Cerebellar cortex (tissue), 1 donor: ENCODE data around the gene MME.
A peak's percentile ranks its signal among the peaks of the same experiment; 100 is the strongest.

ENCODE experiments used
- DNase-seq: peaks from one replicate; pipeline ENCODE4 v3.0.0-alpha.2; 2015; ENCODE audit warnings: low spot score

Gene MME

GRCh38 chr3:155079746-155080487 lies at the start of gene MME:
TSS of gene MME (plus strand) at chr3:155080319. CDS start at chr3:155084168, 3,849 bp downstream.
- peak; percentile 75 for DNase-seq

- DNase-seq, result no peak
Observed at GRCh38 chr3:155031186-155031585, 48.9 kb upstream of the MME start.

- DNase-seq, result peak; percentile 80
Observed at GRCh38 chr3:155032918-155033317, 47.2 kb upstream of the MME start.

DNA sequence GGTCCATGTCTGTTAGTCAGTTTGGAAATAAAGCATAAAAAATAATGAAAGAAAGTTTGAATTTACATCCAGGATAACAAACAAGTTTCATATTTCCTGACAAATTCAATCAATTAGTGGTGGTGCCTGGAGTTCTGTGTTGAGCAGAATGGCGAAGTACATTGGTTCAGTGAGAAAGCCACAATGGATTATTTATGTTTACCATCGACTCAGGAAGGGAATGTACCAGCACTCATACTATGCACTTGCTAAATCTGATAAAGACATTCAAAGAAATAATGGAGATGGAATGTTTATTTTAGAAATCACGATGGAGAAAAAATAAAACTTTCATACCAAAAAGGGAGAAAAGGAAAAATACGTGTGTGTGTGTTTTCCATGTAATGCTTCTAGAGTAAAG lies 45.3 kb upstream of the MME start:
- no peak for DNase-seq

DNA sequence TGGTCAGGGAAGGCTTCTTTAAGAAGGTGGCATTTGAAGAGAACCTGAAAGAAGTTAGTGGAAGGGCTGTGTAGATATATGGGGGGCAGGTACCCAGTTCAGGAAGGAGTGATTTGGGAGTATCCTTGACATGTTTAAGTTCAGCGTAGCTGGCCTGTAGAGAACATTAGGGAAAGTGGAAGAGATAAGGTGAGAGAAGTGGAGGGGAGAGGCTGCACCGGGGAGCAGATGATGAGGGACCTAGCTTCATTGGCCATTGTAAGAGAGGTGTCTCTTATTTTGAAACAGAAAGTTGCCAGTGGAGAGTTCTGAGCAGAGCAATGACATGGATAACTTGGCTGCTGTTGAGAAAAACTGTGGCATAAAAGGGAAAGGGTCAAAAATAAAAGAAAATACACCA lies 44.6 kb upstream of the MME start:
- peak; percentile 34 for DNase-seq

DNA sequence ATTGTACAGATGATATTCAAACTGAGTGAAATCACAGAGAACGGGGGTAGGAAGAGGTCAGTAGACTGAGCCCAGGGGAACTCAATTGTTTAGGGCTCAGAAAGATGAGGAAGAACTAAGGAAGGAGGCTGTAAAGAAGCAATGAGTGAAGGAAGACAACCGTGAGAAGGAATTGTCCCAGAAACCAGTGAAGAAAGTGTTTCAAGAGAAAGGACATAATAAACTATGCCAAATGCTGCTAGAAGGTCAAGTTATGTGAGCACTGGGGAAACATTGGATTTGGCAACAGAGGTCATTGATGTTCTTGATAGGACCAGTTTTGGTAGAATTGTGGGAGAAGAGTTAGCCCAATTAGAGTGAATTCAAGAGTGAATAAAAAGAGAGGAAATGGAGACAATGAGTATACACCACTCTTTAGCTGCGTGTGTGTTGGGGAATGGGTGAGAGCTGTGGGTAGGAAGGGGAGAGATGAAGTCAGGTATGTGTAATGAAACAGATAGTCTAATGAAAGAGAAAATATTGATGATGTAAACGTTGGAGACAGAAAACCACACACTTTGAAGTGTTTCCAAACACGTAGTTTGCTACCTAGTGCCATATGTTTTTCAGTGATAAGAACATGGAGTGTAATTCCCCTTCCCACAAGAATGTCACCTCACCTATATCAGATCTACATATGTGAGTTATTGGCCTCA lies 42.5 kb upstream of the MME start:
- no peak for DNase-seq

DNA sequence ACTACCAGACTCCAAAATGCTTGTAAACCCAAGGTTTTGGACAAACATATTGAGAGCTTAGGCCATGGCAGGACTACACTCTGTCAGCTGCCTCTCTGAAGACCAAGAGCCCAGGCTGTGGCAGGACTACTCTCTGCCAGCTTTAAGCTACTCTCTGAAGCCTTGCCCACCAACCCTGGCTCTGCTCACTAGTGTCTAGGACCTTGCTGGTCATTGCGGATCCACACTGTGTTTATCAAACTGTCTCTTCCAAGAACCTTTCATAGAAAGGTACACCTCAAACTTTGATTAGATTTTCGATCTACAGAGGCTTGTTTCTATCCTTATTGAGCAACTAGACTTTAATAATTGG lies 41.9 kb upstream of the MME start:
- no peak for DNase-seq

- no peak for DNase-seq
Observed at GRCh38 chr3:155046935-155047334, 33.2 kb upstream of the MME start.

- no peak for DNase-seq
Observed at GRCh38 chr3:155047672-155048071, 32.4 kb upstream of the MME start.

- DNase-seq, result no peak
Observed at GRCh38 chr3:155049959-155050358, 30.2 kb upstream of the MME start.

DNA sequence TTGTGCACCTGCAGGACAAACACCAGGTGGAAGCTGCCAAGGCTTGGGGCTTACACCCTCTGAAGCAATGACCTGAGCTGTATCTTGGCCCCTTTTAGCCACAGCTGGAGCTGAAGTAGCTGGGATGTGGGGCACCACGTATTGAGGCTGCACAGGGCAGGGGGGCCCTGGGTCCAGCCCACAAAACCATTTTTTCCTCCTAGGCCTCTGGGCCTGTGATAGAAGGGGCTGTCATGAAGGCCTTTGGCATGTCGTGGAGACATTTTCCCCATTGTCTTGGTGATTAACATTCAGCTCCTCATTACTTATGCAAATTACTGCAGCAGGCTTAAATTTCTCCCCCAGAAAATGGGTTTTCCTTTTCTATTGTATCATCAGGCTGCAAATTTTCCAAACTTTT lies 27.6 kb upstream of the MME start:
- no peak for DNase-seq

DNA sequence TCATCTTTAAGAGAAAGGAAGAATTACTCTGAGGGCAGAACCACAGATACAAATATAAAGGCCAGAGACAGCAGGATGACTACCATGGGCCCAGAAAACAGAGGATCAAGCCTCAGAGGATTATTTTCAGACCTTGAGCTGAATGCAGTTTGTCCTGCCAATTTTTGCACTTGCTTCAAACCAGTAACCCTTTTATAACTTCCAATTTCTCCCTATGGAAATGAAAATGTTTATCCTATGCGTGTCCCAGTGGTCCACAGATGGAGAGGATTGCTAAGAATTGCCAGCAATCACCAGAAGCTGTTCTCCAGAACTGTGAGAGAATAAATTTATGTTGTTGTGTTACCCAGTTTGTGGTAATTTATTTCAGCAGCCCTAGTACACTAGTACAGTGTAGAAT lies 26.4 kb upstream of the MME start:
- no peak for DNase-seq

GRCh38 chr3:155064920-155065319 lies 15.2 kb upstream of the MME start:
- peak; percentile 62 for DNase-seq

GRCh38 chr3:155065537-155065936 lies 14.6 kb upstream of the MME start:
- peak; percentile 72 for DNase-seq

GRCh38 chr3:155069729-155070128 lies 10.4 kb upstream of the MME start:
- peak; percentile 92 for DNase-seq

DNA sequence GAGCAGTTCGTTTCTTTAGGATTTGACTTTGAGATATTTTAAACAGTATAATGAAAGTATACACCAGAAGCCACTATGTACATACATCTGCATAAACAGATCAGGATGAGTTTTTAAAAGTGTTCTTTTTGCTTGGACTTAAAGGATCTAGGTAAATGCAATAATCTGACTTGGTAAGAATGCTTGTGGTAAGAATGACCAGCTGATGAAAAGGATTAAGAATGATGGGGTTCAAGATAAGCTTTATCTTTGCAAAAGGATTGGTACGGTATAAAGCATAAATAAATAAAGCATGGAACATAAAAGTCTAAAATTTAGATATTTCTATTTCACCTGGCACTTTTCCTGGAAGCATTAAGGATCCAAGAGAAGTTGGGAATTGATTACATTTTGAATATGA lies 9.8 kb upstream of the MME start:
- DNase-seq, result no peak

GRCh38 chr3:155070932-155071387 lies 9.2 kb upstream of the MME start:
- peak; percentile 89 for DNase-seq

- no peak for DNase-seq
Observed at GRCh38 chr3:155075200-155075599, 4.9 kb upstream of the MME start.

DNA sequence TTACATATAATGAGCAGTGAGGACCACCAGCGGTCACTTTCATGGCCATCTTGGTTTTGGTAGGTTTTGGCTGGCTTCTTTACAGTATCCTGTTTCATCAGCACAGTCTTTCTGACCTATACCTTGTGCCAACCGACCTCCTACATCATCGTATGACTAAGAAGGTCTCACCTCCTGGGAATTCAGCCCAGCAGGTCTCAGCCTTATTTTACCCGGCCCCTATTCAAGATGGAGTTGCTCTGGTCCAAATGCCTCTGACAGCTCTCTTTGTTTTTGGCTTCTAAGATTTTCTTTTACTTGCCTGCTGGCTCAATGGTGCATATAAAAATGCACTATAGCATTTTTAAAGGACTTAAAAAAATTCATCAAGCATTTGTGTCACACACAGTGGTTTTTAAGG lies 3.2 kb upstream of the MME start:
- no peak for DNase-seq

DNA sequence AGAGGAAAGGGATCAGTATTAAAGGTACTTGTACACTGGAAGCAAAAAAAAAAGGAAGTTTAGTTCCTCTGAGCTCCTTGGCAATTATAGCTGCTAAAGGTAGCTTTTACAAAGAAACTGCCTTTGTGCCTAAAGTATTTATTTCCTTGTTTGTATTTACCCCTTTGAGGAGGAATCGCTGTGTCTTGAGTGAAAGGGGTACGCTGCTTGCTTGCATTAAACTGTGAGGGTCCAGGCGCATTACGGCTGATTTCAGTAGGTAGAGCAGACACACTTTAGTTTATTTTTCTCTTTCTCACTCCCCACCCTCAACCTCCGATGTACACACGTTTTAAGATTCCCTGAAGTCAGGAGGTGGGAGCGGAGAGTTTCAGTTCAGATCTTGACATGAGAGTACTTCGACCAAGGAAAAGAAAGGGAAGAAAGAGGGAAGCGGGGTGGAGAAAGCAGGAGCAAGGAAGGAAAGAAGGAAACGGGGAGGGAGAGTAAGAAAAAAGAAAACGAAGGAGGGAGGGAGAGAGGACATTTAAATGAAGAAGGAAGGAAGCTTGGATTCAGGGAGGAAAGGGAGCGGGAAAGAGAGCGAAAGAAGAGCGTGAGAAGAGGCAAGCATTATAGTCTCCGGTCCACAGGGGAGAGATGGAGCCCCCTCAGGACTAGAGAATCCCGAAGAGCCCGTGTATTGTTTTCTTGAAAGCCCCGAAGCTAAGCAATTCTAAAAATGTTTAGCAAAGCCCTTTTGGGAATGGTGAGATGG lies 1.2 kb upstream of the MME start:
- DNase-seq, result peak; percentile 66

- no peak for DNase-seq
Observed at GRCh38 chr3:155079468-155079745, 712 bp upstream of the MME start.

- DNase-seq, result no peak
Observed at GRCh38 chr3:155080692-155081091, 573 bp downstream of the MME start.

DNA sequence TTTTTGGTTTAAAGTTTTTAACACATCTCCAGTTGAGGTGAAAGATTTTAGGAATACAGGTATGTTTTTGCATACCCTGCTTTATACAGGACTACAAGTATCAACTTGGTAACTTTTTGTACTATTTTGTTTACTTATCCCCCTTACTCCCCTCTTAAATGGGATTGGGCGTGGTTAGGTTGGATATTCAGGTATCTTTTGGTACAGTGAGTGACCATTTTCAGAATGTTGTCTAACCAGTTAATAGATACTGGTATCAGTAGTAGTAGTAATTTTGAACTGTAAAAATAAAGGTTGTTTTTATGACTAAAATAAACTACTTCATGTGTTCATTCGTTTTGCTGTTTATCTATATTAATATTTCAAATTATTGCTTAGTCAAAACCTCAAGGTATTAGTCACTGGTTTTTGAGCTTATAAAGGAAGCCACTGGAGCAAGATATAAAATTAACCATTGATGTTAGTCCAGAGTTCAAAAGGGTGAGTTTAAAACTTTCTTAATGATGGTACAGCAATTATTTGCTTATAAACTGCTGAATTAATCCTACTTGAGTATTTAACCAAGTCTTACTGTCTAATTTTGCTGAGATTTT lies 3.3 kb downstream of the MME start:
- DNase-seq, result no peak
